IPS-NIHi7 (cell line): ENCODE measurements around the gene H2AZ2.
"Not testable (repeated sequence)": the region's sequence is repeated elsewhere in the genome, so short reads cannot be mapped to it uniquely, and the experiment has no call there.

Experiments
- DNase-seq: peaks from one replicate; pipeline ENCODE4 v3.0.0; 2012; ENCODE audit warnings: mixed read lengths; ENCODE audit errors: extremely low spot score

H2AZ2 gene

GRCh38 chr7:44814919-44815318, 33.0 kb downstream of the H2AZ2 start:
- no peak for DNase-seq

- no peak for DNase-seq
Measured at GRCh38 chr7:44811571-44811970, 36.3 kb downstream of the H2AZ2 start.

- no peak for DNase-seq
Measured at GRCh38 chr7:44811093-44811492, 36.8 kb downstream of the H2AZ2 start.

GRCh38 chr7:44808914-44809393, 38.9 kb downstream of the H2AZ2 start:
- no peak for DNase-seq

- DNase-seq: no peak
Measured at GRCh38 chr7:44805950-44806349, 41.9 kb downstream of the H2AZ2 start.

GRCh38 chr7:44803828-44804519, 43.9 kb downstream of the H2AZ2 start:
- DNase-seq: not testable (repeated sequence)

- no peak for DNase-seq
Measured at GRCh38 chr7:44802418-44803025, 45.4 kb downstream of the H2AZ2 start.

GRCh38 chr7:44801890-44802289, 46.0 kb downstream of the H2AZ2 start:
- DNase-seq: no peak

GRCh38 chr7:44799939-44800338, 47.9 kb downstream of the H2AZ2 start:
- DNase-seq: no peak

- no peak for DNase-seq
Measured at GRCh38 chr7:44798649-44799305, 49.1 kb downstream of the H2AZ2 start.

GRCh38 chr7:44797329-44798258, 50.3 kb downstream of the H2AZ2 start:
- DNase-seq: peak; percentile 75

GRCh38 chr7:44796504-44797328, 51.2 kb downstream of the H2AZ2 start, which contains the start of gene PPIA:
Gene PPIA (plus strand): TSS chr7:44796681. CDS start chr7:44796725, 44 bp downstream.
- peak; percentile 100 for DNase-seq

- DNase-seq: peak; percentile 76
Measured at GRCh38 chr7:44796034-44796503, 51.8 kb downstream of the H2AZ2 start.

- DNase-seq: no peak
Measured at GRCh38 chr7:44794331-44794730, 53.6 kb downstream of the H2AZ2 start.

- DNase-seq: no peak
Measured at GRCh38 chr7:44793919-44794318, 54.0 kb downstream of the H2AZ2 start.

GRCh38 chr7:44791278-44792219, 56.3 kb downstream of the H2AZ2 start:
- DNase-seq: no peak

GRCh38 chr7:44789990-44790389, 57.9 kb downstream of the H2AZ2 start:
- no peak for DNase-seq

- no peak for DNase-seq
Measured at GRCh38 chr7:44787762-44788161, 60.1 kb downstream of the H2AZ2 start.

GRCh38 chr7:44787041-44787440, 60.8 kb downstream of the H2AZ2 start:
- no peak for DNase-seq
